Measurements from ENCODE around the gene CFAP74.
"Not testable (repeated sequence)": the region's sequence is repeated elsewhere in the genome, so short reads cannot be mapped to it uniquely, and the experiment has no call there.

CFAP74 gene

DNA sequence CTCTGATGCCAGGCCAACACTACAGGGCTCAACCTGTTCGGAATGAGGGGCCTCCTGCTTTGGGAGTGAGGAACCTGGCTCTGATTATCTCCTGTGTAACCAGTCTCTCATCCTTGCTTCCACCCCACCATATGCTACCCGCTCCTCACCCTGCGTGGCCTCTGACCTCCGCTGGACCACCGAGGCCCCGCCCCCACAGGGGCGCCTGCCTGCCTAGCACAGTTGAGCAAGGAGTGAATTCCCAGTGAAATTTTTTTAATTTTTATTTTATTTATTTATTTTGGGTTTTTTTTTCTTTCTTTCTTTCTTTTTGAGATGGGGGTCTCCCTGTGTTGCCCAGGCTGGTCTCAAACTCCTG lies 110.8 kb downstream of the CFAP74 start:
- no peak for DNase-seq

- DNase-seq: no peak
Measured at GRCh38 chr1:1892079-1892762, 111.4 kb downstream of the CFAP74 start.

- peak; percentile 86 for DNase-seq
Measured at GRCh38 chr1:1891349-1892078, 112.1 kb downstream of the CFAP74 start.

DNA sequence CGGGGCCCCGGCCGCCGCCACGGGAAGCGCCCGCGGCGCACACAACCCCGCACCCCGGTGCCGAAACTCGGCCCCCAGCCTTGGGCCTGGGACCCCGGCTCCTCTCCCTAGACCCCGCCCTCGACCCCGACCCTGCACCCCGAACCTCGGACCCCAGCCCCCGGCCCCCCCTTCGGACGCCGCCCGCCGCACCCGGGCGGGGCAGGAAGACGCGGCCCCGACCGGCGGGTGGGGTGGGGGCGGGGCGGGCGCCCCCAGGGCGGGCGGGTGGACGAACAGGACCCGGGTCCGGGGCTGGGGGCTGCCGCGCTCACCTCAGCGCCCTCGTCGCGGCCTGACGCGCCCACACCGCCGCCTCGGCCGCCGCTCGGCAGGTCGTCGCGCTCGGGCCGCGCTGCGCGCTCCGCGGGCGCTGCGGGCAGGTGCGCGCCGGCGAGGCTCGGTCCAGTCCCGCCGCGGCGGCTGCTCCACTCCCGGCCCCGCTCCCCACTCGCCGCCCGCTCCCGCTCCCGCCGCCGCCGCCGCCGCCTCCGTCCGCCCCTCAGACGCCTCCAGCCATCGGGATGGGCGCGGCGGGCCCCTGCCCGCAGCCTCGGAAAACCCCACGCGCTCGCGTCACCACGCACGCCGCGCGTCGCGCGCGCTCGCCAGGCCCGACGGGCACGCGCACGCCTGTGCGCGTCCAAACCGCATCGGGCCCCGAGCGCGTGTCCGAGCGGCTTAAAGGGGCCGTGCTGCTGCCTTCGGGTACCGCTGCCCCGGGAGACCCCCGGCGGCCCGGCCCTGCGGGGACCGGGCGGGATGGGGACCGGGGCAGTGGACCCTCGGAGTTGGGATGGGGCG lies 112.9 kb downstream of the CFAP74 start, which contains the start of gene GNB1:
GNB1 (minus strand) TSS at position 582 of the 843 bp plus-strand sequence. CDS start 65,634 bp downstream, outside the sequence.
- DNase-seq: peak; percentile 83

- DNase-seq: peak; percentile 35
Measured at GRCh38 chr1:1889847-1890505, 113.6 kb downstream of the CFAP74 start.

DNA sequence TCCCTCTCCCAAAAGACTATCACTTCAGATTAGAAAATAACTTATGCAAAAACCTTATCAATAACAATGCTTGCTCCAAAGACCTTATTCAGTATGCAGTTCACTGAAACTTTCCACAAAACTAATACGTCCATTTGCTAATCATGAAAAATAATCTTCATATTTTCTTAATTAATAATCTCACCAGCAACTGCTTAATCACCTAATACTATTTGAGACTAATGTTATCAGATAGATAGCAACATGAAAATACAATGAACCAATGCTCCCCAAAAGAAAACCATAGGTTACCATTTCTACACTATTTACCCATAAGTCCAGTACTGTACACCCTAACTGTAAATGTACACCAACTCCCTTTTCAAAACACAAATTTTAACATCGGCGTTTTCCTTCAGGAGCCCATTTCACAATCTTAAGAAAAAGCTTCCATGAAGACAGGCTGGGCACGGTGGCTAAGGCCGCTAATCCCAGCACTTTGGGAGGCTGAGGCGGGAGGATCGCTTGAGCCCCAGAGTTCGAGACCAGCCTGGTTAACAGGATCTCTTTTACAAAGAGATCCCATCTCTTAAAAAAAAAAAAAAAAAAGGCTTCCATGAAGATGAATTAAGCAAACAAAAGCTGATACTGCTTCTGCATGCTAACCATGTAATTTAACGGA lies 114.4 kb downstream of the CFAP74 start:
- no peak for DNase-seq

DNA sequence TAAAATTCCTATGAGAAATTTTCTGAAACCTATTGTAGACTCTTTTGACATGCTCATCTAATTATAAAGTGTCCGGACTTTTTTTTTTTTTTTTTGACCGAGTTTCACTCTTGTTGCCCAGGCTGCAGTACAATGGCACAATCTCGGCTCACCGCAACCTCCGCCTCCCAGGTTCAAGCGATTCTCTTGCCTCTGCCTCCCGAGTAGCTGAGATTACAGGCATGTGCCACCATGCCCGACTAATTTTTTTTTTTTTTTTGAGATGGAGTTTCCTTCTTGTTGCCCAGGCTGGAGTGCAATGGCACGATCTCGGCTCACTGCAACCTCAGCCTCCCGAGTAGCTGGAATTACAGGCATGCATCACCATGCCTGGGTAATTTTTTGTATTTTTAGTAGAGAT lies 119.7 kb downstream of the CFAP74 start:
- DNase-seq: not testable (repeated sequence)

DNA sequence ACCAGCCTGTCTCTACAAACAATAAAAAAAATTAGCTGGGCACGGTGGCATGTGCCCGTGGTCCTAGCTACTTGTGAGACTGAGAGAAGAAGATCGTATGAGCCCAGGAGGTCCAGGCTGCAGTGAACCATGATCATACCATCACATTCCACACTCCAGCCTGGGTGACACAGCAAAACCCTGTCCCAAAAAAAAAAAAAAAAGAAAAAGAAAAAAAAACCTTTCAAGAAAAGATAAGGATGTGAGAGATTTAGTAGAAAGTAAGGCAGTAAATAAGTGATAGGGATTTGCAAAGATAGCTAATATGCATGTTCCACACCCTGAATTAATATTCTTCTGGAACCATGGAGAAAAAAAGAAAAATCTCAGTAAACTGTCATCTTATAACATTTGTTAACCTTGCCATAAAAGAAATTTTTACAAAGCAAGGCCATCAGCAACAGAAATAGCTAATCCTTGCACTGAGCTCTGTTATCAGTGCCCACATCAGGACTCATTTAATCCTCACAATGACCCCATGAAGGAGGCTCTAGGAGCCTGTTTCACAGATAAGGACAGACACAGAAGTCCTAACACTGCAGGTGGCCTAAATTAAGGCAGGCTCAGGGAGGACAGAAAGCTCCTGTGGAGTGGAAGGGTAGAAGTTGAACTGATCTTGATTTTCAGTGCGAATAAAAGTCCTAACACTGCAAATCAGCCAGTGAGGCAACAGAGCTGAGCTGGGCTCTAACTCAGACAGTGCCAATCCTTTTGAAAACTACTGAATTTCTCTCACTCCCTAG lies 120.3 kb downstream of the CFAP74 start:
- DNase-seq: no peak

GRCh38 chr1:1881727-1882126 lies 121.9 kb downstream of the CFAP74 start:
- no peak for DNase-seq

DNA sequence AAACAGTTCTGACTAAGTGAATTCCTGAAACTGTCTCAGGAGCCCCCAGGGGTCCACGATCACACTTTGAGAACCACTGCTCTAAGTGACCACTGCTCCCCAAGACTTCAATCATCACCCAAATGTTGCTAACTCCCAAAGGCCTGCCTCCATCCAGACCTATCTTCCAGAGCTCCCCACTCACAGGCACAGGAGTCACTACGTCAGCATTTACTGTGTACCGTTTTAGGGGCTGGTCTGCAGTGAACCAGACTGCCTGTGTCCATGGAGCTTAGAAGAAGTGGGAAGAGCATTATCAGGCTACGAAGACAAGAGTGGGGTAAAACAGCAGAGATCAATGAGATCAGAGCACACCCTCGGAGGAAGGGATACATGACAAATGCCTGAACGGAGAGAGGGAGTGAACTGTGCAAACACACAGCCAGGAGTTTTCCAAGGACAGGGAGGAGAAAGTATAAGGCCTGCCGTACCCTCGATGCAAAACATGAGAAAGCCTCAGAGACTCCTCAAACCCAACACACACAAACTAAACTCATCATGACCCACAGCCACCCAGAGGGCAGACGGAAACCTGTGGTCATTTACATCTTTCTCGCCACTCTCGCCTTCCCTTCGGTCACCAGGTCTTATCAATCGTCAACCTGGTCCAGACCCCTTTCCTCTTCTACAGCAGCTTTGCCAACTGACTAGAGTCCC lies 122.8 kb downstream of the CFAP74 start:
- DNase-seq: no peak

DNA sequence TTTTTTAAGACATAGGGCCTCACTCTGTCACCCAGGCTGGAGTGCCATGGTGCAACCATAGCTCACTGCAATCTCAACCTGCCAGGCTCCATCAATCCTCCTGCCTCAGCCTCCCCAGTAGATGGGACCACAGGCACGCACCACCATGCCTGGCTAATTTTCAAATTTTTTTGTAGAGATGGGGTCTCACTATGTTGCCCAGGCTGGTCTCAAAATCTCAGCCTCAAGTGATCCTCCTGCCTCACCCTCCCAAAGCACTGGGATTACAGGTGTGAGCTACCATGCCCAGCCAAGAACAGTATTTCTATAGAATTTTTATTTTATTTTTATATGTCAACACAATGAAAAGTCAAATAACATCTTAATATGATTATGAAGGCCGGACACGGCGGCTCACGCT lies 123.6 kb downstream of the CFAP74 start:
- DNase-seq: no peak

GRCh38 chr1:1877865-1878436 lies 125.6 kb downstream of the CFAP74 start:
- DNase-seq: no peak

DNA sequence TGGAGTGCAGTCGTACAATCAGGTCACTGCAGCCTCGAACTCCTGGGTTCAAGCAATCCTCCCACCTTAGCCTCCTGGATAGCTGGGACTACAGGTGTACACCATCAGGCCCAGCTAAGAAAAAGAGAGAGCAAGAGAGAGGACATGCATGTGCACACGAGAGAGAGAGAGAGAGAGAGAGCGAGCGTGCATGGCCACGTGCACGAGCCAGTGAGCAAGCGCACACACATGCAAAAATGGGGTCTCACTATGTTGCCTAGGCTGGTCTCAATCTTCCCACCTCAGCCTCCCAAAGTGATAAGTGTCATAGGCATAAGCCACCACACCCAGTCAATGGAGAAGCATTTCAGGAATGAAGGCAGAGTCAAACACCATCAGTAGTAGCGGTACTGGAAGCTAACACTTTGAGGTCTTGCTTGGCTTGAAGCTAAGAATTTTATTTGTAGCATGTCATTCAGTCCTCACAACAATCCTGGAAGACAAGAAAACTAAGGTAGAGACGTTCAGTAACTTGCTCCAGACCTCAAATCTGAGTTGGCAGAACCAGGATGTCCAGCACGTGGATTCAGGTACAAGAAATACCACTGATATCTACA lies 127.2 kb downstream of the CFAP74 start:
- DNase-seq: no peak

DNA sequence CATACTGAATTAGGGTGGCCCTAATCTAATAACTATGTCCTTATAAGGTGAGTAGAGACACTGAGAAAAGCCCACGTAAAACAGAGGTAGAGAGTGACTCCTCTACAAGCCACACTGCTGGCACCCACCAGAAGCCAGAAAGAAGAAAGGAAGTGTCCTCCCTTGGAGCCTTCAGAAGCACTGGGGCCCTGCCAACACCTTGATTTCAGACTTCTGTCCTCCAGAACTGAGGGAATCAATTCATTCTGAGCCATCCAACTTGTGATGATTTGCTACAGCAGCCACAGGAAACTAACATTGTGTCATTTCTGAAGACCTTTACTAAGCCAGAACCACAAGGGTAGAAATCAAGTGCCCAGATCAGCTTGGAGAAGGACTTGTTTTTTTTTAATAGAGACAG lies 127.7 kb downstream of the CFAP74 start:
- DNase-seq: no peak

GRCh38 chr1:1874901-1875300 lies 128.7 kb downstream of the CFAP74 start:
- no peak for DNase-seq

GRCh38 chr1:1873186-1873585 lies 130.4 kb downstream of the CFAP74 start:
- DNase-seq: no peak

GRCh38 chr1:1872329-1872994 lies 131.1 kb downstream of the CFAP74 start:
- no peak for DNase-seq

All from T-helper 9 cell (primary cell).